Stimulated activated naive CD8-positive, alpha-beta T cell treated with anti-CD3 and anti-CD28 coated beads, Interleukin-15, Interleukin-2, amounts not matched to agents 100 U/mL and 50 U/mL, for 24 hours (primary cell): ENCODE results near the gene USP9Y.
"Not testable (repeated sequence)": the region's sequence is repeated elsewhere in the genome, so short reads cannot be mapped to it uniquely, and the experiment has no call there.

ENCODE experiments used
- ATAC-seq: fragments of 150-1000 bp; cut with Tn5 transposase; one replicate; pipeline ENCODE4 v1.10.0; 2021
- DNase-seq: peaks from one replicate; pipeline ENCODE4 v3.0.0; 2021

The USP9Y gene

GRCh38 chrY:12701181-12701695 lies at the start of gene USP9Y:
Gene USP9Y, plus strand, starts transcription at chrY:12701231. Its CDS starts 8,217 bp downstream, at chrY:12709448.
- ATAC-seq (no peak), DNase-seq (no peak)

- no peak for ATAC-seq
- no peak for DNase-seq
These were observed 49.4 kb upstream of the USP9Y start for GRCh38 chrY:12651621-12652036.

- DNase-seq (peak; percentile 75), ATAC-seq (peak; percentile 88)
These were observed 39.0 kb upstream of the USP9Y start for GRCh38 chrY:12661745-12662681.

GRCh38 chrY:12662745-12663591 lies 38.1 kb upstream of the USP9Y start:
- ATAC-seq: peak; percentile 53
- peak; percentile 35 for DNase-seq

GRCh38 chrY:12663845-12664244 lies 37.2 kb upstream of the USP9Y start:
- ATAC-seq, DNase-seq: not testable (repeated sequence)

- ATAC-seq (no peak), DNase-seq (no peak)
These were observed 22.9 kb upstream of the USP9Y start for GRCh38 chrY:12678111-12678510.

- ATAC-seq (no peak), DNase-seq (no peak)
These were observed 19.5 kb upstream of the USP9Y start for GRCh38 chrY:12681535-12681934.

GRCh38 chrY:12688337-12688736 lies 12.7 kb upstream of the USP9Y start:
- DNase-seq: no peak
- ATAC-seq: no peak

GRCh38 chrY:12700087-12700486 lies 944 bp upstream of the USP9Y start:
- ATAC-seq (no peak), DNase-seq (no peak)

GRCh38 chrY:12702174-12702573 lies 1.1 kb downstream of the USP9Y start:
- no peak for DNase-seq

GRCh38 chrY:12710460-12710859 lies 9.4 kb downstream of the USP9Y start:
- DNase-seq: no peak
- ATAC-seq: no peak

More at GRCh38 chrY:12702174-12702573, 1.1 kb downstream of the USP9Y start:
- ATAC-seq: no peak

GRCh38 chrY:12715376-12715775 lies 14.3 kb downstream of the USP9Y start:
- ATAC-seq (no peak), DNase-seq (no peak)

- no peak for DNase-seq
- ATAC-seq: no peak
These were observed 28.7 kb downstream of the USP9Y start for GRCh38 chrY:12729746-12730145.

GRCh38 chrY:12733625-12734024 lies 32.6 kb downstream of the USP9Y start:
- DNase-seq (peak; percentile 54), ATAC-seq (peak; percentile 100)

- DNase-seq (no peak), ATAC-seq (no peak)
These were observed 33.0 kb downstream of the USP9Y start for GRCh38 chrY:12734051-12734450.

- DNase-seq (no peak), ATAC-seq (no peak)
These were observed 40.4 kb downstream of the USP9Y start for GRCh38 chrY:12741414-12741813.

GRCh38 chrY:12742725-12743124 lies 41.7 kb downstream of the USP9Y start:
- ATAC-seq: no peak

GRCh38 chrY:12744091-12744490 lies 43.1 kb downstream of the USP9Y start:
- DNase-seq: no peak
- ATAC-seq: no peak

More at GRCh38 chrY:12742725-12743124, 41.7 kb downstream of the USP9Y start:
- DNase-seq: no peak

GRCh38 chrY:12749293-12749692 lies 48.3 kb downstream of the USP9Y start:
- no peak for DNase-seq

GRCh38 chrY:12752856-12753255 lies 51.8 kb downstream of the USP9Y start:
- DNase-seq (no peak), ATAC-seq (no peak)

More at GRCh38 chrY:12749293-12749692, 48.3 kb downstream of the USP9Y start:
- ATAC-seq: peak; percentile 43

- ATAC-seq (peak; percentile 78), DNase-seq (no peak)
These were observed 55.0 kb downstream of the USP9Y start for GRCh38 chrY:12756021-12756420.

- ATAC-seq (no peak), DNase-seq (no peak)
These were observed 64.9 kb downstream of the USP9Y start for GRCh38 chrY:12765976-12766375.
